Dendritic cell treated with granulocyte-macrophage colony-stimulating factor and Interleukin-4, amounts not matched to agents 40 ng/mL and 50 ng/mL, for 4 days (primary cell): ENCODE measurements around the gene MESD.

Experiments
- H3K27ac Mint-ChIP-seq: one replicate; pipeline ENCODE4 v1.8.0; 2022; ENCODE audit warnings: mild to moderate bottlenecking, mixed read lengths
- H3K27me3 Mint-ChIP-seq: one replicate; pipeline ENCODE4 v1.8.0; 2022; ENCODE audit warnings: mild to moderate bottlenecking, mixed read lengths
- H3K36me3 Mint-ChIP-seq: one replicate; pipeline ENCODE4 v1.8.0; 2022; ENCODE audit warnings: low read depth, mixed read lengths
- H3K4me1 Mint-ChIP-seq: one replicate; pipeline ENCODE4 v1.8.0; 2022; ENCODE audit warnings: low read depth, mixed read lengths
- H3K4me3 Mint-ChIP-seq: one replicate; pipeline ENCODE4 v1.8.0; 2022; ENCODE audit warnings: mild to moderate bottlenecking, moderate library complexity, mixed read lengths
- H3K9me3 Mint-ChIP-seq: one replicate; pipeline ENCODE4 v1.8.0; 2022; ENCODE audit warnings: mixed read lengths
- intact Hi-C: fragments of 100-400 bp; cut with micrococcal nuclease; formaldehyde crosslinking; loops from one replicate; pipeline ENCODE4 v1.15.0; 2022

Gene MESD

DNA sequence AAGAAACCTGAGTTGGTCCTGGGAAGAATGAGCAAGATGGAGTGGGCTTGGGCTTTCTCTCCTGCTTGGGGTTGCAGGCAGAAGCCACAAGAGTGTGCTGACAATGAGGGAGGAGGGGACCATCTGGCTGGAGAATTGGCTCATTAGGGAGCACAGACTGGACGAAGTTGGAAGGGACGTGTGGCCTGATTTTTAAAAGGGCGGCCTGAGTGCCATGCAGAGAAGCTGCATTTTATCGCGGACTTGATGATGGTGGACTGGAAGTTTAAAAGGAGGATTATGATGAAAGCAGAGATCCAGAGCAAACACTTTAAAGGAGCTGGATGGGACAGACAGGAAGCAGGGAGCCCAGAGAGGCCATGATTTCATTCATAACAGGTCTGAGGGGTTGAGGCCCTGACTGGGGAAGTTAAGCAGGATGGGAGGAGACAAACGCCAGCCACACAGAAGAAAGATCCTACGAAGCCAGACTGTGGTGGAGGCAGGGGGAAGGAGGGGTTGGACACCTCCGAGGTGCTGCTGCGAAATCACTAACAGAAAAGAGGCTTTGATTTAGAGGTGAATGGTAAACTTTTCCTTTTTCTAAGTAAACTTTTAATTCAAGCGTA, 34.8 kb upstream of the MESD start:
- peak overlapping the region; percentile 45 for H3K4me3 Mint-ChIP-seq
- H3K27me3 Mint-ChIP-seq, result no peaks in the 10 kb centered on the region
- H3K9me3 Mint-ChIP-seq, result no peaks in the 10 kb centered on the region
- intact Hi-C loops, result loop anchor here (5.0 kb wide), 1 partner anchor 33 kb away; no protein-coding TSS in a partner anchor
- H3K27ac Mint-ChIP-seq, result peak overlapping the region; percentile 98
- H3K36me3 Mint-ChIP-seq, result no peaks in the 10 kb centered on the region
- H3K4me1 Mint-ChIP-seq, result peaks cover 59% of the 10 kb centered on the region

DNA sequence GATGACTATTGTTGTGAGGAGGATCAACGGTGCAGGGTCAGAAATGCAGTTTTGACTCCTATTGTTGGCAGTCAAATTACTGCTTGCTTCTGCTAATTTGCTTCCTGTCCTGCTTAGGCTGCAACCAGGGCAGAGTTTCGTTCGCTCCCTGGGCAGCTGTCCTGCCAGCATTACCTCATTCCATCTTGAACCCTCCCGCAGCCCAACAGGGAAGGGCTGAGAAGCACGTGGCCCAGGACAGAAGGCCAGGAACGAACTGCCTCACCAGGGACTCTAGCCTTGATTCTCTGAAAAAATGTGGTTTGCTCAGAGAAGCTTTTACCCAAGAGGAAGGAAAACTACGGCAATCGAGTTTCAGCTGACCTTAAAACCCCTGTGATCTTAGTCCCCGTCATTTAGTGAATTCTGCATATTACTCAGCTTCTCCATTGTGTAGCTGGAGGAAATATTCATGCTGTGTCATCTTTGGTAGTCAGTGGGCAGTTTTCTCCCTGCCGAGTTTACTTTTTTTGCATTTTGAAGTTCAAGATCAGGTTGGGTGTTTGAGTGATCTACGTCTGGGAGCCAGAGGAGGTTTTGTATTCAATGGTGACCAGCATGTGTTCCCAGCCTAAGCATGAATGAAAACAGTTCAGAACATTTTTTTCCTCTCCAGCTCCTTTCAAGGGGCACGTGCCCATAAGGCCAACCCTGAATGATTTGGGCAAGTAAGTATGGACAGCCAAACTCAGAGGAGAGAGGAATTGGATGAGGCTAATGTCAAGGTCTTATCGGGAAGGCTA, 34.1 kb upstream of the MESD start:
- Mint-ChIP-seq H3K36me3 (no peaks in the 10 kb centered on the region), H3K27ac (peak overlapping the region; percentile 98), H3K27me3 (no peaks in the 10 kb centered on the region), H3K4me1 (peaks cover 52% of the 10 kb centered on the region), H3K9me3 (no peaks in the 10 kb centered on the region), H3K4me3 (peak overlapping the region; percentile 51)
- intact Hi-C loops, result loop anchor here (1.0 to 5.0 kb wide), 4 partner anchors 15 to 34 kb away; partner anchors contain the start of genes MESD and TLNRD1

DNA sequence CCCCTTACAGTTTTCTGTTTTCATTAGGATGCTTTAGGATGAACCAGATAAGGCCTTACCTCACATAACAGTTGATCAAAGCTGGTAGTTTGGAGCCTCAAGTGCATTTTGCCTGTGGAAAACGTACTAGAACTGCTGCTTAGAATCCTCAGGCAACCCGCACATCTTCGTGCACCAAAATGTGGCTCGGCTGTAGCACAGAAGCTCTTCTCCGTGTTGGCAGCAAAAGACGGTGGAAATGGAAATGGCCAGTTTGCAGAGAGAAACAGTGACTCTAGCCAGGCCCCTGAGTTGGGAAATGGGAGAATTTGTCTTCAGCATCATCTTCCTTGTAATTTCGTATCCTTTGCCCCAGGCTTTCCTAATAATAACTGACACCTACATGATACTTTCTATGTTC, 31.7 kb upstream of the MESD start:
- intact Hi-C loops, result loop anchor here (5.0 kb wide), 1 partner anchor 36 kb away; no protein-coding TSS in a partner anchor
- Mint-ChIP-seq H3K36me3 (no peaks in the 10 kb centered on the region), H3K4me3 (no peak overlapping the region), H3K9me3 (no peaks in the 10 kb centered on the region), H3K27me3 (no peaks in the 10 kb centered on the region), H3K27ac (no peak overlapping the region), H3K4me1 (peaks cover 42% of the 10 kb centered on the region)

DNA sequence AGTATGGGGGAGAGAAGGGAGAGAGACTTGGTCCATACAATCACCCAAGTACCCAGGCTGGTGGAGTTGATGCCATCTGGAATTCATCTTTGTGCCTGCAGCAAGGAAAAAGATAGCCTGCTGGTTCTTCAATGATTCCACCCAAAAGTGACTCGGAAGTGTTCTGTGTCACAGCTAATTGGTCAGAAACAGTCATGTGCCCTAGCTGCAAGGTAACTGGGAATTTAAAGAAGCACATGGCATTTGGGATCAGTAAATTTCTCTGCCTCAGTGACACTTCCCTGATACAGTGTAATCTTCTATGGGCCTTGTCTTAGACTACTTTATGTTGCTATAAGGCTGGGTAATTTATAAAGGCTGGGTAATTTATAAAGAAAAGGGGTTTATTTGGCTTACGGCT, 28.6 kb upstream of the MESD start:
- intact Hi-C loops, result no loop called here
- H3K27me3 Mint-ChIP-seq, result no peaks in the 10 kb centered on the region
- H3K9me3 Mint-ChIP-seq, result no peaks in the 10 kb centered on the region
- peaks cover 4% of the 10 kb centered on the region for H3K36me3 Mint-ChIP-seq
- no peak overlapping the region for H3K4me3 Mint-ChIP-seq
- no peak overlapping the region for H3K27ac Mint-ChIP-seq
- H3K4me1 Mint-ChIP-seq, result peaks cover 27% of the 10 kb centered on the region

DNA sequence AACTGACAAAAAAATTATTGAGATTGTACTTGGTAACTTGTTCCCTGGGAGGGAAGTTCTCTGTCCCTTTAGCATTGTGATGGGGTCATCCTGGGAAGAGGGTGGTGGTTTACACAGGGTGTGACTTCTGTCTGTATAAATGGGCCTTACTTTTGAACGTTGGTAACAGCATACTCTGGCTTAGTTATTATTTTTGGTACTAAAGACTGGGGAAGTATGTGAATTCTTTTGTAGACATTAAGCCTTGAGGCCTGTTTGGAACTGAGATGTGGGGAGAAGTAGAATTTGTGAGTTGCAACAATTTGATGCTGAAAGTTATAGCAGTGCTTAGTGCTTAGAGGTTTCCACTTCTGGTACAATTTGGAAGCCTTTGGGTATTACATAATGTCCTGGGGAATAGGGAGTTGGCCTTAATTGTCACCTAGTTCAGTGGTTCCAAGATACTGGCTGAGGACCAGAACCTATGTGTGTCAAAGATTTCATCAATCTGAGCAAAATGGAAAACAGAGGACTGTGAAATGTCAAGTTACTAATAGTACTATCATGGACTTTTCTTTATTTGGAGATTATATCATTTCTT, 27.0 kb upstream of the MESD start:
- H3K27ac Mint-ChIP-seq, result no peak overlapping the region
- peaks cover 7% of the 10 kb centered on the region for H3K36me3 Mint-ChIP-seq
- intact Hi-C loops, result no loop called here
- no peak overlapping the region for H3K4me3 Mint-ChIP-seq
- H3K27me3 Mint-ChIP-seq, result no peaks in the 10 kb centered on the region
- H3K9me3 Mint-ChIP-seq, result no peaks in the 10 kb centered on the region
- H3K4me1 Mint-ChIP-seq, result peaks cover 20% of the 10 kb centered on the region

DNA sequence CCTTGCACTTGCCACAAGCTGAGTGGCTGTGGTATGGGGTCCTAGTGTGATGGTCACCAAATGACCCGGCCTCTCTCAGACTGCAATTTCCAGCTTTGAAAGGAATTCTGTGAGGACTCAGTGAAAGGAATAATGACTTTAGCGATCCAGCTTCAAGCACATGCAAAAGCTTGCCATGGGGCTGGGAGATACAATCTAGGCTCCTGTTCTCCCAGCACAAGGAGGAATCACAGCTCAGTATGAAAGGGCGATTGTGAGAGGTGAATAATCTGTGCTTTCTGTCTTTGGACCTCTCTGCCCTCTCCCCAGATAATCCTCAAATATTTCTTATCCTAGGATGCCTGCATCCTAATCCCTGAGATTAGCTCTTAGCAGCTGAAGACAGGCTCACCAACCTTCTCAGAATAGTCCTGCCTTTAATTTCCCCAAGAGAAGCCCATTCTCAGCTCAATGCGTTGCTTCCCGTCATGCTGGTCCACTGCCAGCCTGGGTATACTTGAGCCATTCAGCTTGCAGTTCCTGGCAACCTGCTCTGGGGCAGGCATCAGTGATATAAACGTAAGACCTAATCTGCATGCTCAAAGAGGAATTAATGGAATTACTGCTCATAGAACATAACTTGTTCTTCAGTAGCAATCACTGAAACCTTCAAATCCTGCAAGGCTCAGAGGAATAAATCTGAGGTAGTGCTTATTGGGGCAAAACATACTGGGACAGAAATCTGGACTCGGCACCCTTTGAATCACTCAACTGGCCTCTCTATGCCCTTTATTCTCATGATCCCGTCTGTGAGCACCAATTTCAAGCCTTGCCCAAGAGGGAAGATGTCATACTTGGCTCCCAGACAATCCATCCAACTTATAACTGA, 26.2 kb upstream of the MESD start:
- no peaks in the 10 kb centered on the region for H3K9me3 Mint-ChIP-seq
- H3K4me3 Mint-ChIP-seq, result no peak overlapping the region
- peaks cover 7% of the 10 kb centered on the region for H3K36me3 Mint-ChIP-seq
- no peak overlapping the region for H3K27ac Mint-ChIP-seq
- intact Hi-C loops, result no loop called here
- no peaks in the 10 kb centered on the region for H3K27me3 Mint-ChIP-seq
- peaks cover 15% of the 10 kb centered on the region for H3K4me1 Mint-ChIP-seq

DNA sequence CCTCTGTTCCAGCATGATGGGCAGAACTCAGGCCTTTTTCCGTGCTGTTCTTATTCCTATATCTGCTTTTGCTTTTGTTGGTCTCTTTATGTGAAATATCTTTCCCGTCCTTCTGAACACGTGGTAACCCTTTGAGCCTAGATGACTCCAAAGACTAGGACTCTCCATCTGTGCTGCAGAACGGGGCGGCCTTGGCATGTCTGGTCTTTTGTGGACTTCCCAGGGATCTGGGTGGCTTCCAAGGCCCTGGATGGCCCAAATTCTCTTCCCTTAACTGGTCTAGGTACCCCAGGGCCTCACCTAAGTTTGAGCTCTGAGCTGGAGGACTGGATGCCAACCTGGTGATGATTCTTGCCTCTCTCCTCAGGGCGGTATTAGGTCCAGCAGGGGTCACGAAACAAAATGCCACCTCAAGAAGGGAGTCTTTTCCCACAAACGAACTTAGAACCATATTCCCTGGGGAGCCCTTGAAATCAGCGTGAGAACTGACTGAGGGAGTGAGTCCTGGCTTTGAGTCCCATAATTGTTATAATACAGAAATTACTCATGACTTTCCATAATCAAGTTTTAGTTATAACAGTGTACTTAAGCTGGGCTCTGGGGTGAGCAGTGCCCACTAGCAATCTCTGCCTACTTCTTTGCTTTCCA, 25.0 kb upstream of the MESD start:
- H3K9me3 Mint-ChIP-seq, result no peaks in the 10 kb centered on the region
- H3K27ac Mint-ChIP-seq, result peak overlapping the region; percentile 1
- H3K4me1 Mint-ChIP-seq, result peaks cover 15% of the 10 kb centered on the region
- no peak overlapping the region for H3K4me3 Mint-ChIP-seq
- peaks cover 7% of the 10 kb centered on the region for H3K36me3 Mint-ChIP-seq
- intact Hi-C loops, result no loop called here
- H3K27me3 Mint-ChIP-seq, result no peaks in the 10 kb centered on the region

DNA sequence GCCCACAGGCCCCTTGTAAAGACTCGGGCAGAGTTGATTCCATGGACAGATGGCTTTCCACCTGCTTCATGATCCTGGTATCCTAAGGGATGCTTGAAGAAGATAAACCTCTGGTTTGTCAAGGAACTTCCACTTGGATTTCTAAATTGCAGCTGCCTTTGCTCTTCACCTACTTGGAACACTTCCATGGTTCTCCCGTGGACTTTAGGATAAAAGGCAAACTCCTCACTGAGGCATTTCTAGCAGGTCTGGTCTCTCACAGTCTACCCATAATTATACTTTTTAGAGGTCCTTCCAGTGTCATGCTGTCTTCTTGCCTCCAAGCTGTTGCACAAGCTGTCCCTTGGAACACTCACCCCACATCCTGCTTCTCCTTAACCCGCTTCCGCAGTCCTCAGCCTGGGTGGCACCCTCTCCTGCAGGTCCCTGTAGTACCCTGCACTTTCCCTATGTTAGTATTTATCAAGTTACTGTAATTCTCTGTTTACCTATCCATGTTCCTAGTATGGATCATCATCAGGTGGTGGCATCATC, 23.8 kb upstream of the MESD start:
- Mint-ChIP-seq H3K36me3 (peaks cover 7% of the 10 kb centered on the region), H3K27ac (no peak overlapping the region), H3K27me3 (no peaks in the 10 kb centered on the region), H3K4me1 (peaks cover 15% of the 10 kb centered on the region), H3K9me3 (no peaks in the 10 kb centered on the region), H3K4me3 (no peak overlapping the region)
- intact Hi-C loops, result no loop called here

DNA sequence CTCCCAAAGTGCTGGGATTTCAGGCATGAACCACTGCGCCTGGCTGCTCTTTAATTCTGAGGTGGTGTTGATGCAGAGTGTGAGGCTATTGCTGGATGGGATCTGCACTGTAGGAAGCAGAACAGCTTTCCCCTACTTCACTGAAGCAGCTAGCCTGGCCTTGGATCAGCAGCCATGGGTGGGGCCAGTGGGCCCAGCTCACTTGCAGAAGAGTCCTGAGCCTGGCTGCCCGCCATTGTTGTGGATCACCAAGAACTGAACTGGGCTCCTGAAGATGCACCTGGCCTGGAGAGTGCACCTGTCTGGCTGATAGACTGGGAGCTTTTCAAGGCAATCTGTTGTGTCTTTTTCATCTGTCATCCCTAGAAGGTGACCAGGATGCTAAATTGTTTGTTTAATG, 23.0 kb upstream of the MESD start:
- peaks cover 15% of the 10 kb centered on the region for H3K4me1 Mint-ChIP-seq
- H3K9me3 Mint-ChIP-seq, result no peaks in the 10 kb centered on the region
- no peak overlapping the region for H3K4me3 Mint-ChIP-seq
- H3K27me3 Mint-ChIP-seq, result no peaks in the 10 kb centered on the region
- intact Hi-C loops, result no loop called here
- H3K36me3 Mint-ChIP-seq, result peaks cover 7% of the 10 kb centered on the region
- H3K27ac Mint-ChIP-seq, result no peak overlapping the region

DNA sequence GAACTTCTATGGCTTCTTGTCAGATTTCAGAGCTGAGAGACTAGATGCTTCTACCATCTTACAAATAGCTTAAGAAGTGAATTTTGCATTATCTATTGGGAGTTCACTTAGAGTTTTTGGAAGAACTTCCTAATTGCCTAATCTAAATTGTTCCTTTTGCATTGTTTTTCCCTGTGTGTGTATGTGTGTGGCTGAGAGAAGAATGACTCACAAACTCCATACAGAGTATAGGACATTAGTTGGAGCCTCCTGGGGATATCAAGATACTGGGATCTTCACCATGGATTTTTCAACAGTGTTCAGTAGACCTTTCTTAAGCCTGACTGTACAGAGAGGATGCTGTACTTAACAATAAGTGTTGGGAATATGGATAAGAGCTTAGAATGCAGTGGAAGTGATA, 22.0 kb upstream of the MESD start:
- Mint-ChIP-seq H3K36me3 (peaks cover 7% of the 10 kb centered on the region), H3K4me3 (no peak overlapping the region), H3K27ac (no peak overlapping the region), H3K27me3 (no peaks in the 10 kb centered on the region), H3K4me1 (peaks cover 15% of the 10 kb centered on the region), H3K9me3 (no peaks in the 10 kb centered on the region)
- intact Hi-C loops, result no loop called here

DNA sequence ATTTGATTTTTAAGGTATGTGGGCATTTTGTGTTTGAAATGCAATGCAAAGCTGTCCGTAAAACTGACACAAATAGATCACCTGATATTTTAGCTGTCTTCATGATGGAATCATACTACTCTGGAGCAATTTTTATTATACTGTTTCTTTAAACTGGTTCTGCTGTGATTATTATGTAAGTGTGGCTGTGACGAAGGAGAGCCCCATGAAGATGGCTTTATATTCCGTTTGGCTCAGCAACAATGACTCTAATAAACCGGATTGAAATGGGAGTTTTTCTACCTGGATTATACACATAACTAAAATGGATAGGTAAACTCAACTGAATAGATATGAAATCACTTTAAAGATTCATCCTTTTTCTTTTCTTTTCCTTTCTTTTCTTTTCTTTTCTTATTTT, 20.5 kb upstream of the MESD start:
- intact Hi-C loops, result no loop called here
- Mint-ChIP-seq H3K27ac (no peak overlapping the region), H3K4me3 (no peak overlapping the region), H3K27me3 (no peaks in the 10 kb centered on the region), H3K9me3 (no peaks in the 10 kb centered on the region), H3K4me1 (peaks cover 17% of the 10 kb centered on the region), H3K36me3 (peaks cover 11% of the 10 kb centered on the region)

DNA sequence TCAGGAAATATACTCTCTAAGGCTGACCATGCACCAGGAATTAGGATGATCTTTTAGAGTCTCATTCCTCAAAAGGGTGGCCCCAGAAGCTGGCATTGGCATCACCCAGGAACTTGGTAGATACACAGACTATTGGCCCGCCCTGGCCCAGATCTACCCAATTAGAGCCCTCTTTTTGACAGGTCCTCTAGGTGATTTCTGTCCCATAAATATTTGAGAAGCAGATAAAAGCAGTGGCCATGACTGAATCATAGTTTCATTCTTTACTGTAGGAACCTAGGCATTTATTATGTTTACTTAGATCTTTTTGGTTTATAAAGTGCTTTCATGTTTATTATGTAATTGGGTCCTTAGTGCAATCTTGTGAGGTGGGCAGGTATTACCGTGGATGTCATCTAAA, 18.7 kb upstream of the MESD start:
- Mint-ChIP-seq H3K27ac (no peak overlapping the region), H3K36me3 (peaks cover 25% of the 10 kb centered on the region), H3K27me3 (no peaks in the 10 kb centered on the region), H3K9me3 (no peaks in the 10 kb centered on the region), H3K4me1 (peaks cover 24% of the 10 kb centered on the region), H3K4me3 (no peak overlapping the region)
- intact Hi-C loops, result loop anchor here (2.0 kb wide), 1 partner anchor 14 kb away; no protein-coding TSS in a partner anchor

DNA sequence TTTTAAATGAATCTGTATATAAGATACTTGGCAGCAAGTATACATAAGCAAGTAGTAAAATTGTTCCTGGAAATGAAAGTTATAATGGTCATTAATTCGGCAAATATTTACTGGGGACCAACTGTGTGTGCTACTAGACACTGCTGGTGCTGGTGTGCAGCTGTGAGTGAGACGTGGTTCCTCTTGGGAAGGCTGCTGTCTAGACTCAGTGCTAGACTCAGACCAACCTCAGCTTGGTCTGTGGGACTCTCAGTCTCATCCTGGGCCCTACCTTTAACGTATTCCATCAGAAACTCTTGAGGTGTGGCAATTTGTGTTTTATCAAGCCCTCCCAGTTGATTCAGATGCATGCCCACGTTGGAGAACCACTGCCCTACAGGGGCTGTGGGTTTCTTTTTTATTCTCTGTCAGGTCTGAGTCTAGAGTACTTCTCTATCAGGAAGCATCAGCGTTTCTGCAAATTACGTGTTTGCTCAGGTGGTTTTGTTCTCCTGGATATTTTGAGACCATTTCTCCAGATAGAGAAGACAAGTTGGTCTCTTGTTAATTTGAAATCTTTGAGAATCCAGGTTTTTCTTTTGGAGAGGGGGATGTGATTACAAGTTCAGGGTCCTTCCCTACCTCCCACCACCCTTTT, 17.9 kb upstream of the MESD start:
- peaks cover 26% of the 10 kb centered on the region for H3K4me1 Mint-ChIP-seq
- H3K36me3 Mint-ChIP-seq, result peaks cover 27% of the 10 kb centered on the region
- H3K9me3 Mint-ChIP-seq, result no peaks in the 10 kb centered on the region
- H3K27me3 Mint-ChIP-seq, result no peaks in the 10 kb centered on the region
- no peak overlapping the region for H3K27ac Mint-ChIP-seq
- intact Hi-C loops, result loop anchor here (2.0 kb wide), 1 partner anchor 15 kb away; no protein-coding TSS in a partner anchor
- no peak overlapping the region for H3K4me3 Mint-ChIP-seq
